GOT3 (cell line): ENCODE results near the gene RND2.

Experiments
- DNase-seq: peaks from one replicate; lab custom pipeline; 2025; ENCODE audit warnings: mixed read lengths; lab: John Stamatoyannopoulos, UW

The RND2 gene

DNA sequence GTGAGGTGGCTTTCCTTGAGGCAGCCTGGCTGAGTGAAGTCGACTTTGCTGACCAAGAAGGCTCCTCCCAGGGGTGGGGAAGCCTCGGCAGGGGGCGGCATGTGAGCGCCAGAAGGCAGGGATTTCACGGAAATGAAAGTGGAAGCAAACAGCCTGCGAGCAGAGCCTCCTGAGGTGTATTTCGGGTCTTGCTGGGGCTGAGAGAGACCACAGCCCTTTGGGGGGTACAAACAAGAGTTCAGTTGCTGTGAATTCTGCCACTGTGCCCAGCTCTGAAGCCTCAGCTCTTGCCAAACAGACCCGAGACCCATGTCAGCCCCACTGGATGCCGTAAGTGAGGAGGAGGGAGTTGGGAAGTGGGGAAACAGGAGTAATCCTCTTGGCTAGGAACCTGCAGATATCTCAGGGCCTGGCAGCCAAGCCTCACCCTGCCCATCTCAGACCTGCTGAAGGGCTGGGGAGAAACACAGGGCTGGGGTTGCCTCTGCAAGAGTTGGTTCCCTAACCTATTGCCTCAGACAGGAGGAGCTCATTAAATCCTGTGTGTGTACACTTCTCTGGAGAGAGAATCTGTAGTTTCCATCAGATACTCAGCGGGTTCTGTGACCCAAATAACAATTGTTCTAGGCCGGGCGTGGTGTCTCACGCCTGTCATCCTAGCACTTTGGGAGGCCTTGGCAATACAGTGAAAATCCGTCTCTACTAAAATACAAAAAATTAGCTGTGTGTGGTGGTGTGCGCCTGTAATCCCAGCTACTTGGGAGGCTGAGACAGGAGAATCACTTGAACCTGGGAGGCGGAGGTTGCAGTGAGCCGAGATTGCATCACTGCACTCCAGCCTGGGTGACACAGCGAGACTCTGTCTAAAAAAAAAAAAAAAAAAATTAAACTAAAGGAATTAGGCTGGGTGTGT is 18.1 kb upstream of the RND2 start, which contains the start of gene IFI35:
Gene IFI35 (plus strand): TSS at position 146 of the 913 bp plus-strand sequence. CDS start 164 bp downstream, at position 310.
- DNase-seq = peak; percentile 58

DNA sequence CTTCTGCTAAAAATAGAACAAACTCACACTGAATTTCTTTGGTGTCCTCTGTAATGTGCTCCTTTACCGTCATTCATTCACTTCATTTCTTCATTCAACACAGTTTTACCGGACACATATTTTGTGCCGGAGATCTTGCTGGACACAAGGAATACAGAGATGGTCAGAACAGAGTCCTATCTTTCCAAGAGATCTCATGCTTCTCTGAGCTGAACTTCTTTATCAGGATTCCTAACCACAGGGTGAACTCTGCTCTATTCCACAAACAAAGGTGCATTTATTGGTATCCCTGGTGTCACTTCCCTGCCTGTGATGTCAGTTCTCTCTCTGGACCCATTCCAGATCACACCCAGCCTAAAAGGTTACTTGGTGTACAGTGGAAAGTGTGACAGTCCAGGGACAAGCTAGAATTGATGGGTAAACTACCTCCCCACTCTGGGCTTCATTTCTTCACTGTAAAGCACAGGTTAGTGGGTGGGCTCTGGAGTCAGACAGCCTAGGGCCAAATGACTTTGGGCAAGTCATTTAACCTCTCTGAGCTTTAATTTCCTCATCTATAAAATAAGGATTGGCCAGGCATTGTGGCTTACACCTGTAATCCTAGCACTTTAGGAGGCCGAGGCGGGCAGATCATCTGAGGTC is 14.2 kb upstream of the RND2 start:
- no peak for DNase-seq

DNA sequence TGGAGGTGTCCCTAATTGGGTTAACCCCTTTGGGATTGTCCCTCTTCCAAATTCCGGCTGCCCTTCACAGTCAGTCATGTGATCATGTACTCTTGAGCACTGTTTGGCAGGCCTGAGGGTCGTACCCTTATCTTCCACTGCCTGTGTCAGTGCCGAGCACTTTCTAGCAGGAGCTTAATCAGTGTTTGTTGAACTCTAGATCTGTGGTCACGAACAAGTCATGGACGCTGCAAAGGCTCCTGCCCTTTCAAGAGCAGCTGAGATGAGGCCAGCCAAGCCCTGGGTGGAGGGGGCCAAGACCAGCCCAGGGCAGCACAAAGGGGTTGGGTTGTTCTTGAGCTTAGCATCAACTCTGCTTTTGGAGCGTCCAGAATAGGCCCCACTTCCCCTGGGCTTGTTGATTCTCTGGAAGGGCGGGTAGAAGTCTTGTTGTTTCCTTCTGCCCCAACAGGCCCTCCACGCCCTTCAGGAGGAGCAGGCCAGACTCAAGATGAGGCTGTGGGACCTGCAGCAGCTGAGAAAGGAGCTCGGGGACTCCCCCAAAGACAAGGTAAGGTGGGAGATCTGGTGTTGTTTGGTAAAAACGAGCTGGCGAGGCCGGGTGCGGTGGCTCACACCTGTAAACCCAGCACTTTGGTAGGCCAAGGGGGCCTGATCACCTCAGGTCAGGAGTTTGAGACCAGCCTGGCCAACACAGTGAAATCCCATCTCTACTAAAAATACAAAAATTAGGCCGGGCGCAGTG is 13.1 kb upstream of the RND2 start:
- no peak for DNase-seq

DNA sequence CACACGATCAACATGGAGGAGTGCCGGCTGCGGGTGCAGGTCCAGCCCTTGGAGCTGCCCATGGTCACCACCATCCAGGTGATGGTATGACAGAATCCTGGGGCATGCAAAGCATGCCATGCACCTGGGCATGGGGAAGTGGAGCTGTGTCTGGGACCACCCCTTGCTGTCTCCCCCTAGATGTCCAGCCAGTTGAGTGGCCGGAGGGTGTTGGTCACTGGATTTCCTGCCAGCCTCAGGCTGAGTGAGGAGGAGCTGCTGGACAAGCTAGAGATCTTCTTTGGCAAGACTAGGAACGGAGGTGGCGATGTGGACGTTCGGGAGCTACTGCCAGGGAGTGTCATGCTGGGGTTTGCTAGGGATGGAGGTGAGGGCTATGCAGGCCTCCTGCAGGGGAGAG is 11.7 kb upstream of the RND2 start:
- no peak for DNase-seq

DNA sequence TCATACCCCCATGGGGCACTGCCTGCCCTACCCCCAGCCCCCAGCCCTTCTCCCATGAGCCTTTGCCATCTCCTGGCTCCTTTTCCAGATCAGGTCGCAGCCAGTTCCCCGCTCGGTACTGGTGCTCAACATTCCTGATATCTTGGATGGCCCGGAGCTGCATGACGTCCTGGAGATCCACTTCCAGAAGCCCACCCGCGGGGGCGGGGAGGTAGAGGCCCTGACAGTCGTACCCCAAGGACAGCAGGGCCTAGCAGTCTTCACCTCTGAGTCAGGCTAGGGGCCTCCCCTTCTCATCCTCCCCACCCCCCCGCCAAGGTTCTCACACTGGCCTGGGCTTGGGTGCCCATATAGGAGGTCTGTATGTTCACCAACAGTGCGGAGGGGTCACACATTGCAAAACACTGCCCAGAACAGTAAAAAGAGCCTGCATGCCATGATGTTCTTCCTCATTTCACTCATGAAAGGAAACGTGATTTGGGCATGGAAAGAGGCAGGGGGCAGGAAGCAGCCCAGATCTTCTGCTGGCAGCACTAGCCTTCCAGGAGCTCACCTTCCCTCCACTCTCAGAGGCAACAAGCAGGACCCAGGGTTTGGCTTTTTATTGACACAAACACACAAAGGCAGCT is 10.9 kb upstream of the RND2 start:
- no peak for DNase-seq

DNA sequence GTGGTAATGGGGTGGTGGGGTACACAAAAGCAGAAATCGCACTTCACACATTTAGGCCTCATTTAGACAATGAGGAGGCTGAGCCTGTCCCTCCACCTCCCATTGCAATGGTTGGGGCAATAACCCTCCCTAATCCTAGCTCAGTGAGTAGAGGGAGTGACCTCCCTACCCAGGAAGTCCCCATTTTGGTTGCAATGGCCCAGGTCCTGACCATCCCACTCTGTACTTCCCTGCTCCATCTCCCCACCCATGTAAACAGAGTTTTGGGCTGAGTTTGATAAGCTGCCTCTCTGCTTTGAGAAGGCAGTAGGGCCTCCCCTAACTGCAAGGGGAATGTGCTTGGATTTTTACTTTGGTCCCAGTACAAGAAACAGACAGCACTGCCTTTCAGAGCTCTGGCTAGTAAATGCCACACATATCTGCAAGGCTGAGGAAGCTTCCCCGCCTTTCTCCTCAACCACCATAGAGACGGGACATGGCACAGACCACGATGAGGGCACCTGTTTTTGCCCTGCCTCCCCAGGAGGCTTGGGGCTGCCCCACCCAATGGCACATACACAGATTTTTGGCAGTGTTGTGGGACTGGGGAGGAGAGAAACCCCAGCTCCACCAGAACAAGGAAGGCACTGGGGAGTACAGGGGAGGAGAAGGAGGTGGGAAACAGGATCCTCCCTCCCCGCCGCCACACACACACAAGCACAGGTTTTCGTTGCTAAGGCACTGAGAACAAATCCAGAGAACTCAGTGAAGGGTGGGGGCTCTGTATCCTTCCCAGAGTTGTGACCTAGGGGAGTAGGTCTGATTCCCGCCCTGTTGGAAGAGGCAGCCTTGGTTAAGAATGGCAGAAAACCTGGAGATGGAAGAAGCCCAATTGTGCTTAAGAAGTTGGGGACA is 10.1 kb upstream of the RND2 start:
- DNase-seq = no peak

DNA sequence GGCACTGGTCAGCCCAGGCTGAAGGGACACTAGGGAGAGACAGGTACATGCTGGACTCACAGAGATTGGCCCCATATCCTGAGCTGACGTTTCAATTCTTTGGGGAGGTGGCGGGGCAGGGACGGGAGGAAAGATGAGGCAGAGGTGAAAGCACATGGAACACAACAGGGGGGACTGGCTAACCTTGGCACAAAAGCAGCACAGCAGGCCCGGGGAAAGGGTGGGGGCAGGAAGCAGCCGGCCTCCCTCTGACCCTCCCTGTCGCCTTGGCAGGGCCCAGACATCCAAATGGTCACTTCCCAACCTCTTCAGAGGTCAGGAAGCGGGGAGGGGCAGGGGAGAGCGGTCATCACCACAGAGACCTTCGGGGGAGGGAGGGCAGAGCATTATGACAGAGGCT is 9.5 kb upstream of the RND2 start:
- no peak for DNase-seq

DNA sequence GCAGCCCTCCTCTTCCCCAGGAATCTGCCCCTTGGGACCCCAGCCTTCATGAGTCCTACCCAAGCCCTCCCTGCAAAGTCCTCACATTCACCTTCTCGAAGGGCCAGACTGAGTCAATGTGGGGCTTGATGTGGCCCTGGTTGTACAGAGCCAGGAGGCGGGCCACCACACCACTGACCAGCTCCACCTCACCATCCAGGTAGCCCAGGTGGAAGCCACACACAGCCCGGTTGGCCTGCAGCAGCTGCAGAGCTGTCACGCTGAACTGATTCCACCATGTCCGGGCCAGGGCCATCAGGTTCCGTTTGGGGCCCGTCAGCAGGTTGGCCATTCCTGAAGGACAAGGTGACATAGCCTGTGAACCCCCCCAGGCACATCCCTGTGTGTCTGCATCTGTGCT is 8.8 kb upstream of the RND2 start:
- DNase-seq = no peak

DNA sequence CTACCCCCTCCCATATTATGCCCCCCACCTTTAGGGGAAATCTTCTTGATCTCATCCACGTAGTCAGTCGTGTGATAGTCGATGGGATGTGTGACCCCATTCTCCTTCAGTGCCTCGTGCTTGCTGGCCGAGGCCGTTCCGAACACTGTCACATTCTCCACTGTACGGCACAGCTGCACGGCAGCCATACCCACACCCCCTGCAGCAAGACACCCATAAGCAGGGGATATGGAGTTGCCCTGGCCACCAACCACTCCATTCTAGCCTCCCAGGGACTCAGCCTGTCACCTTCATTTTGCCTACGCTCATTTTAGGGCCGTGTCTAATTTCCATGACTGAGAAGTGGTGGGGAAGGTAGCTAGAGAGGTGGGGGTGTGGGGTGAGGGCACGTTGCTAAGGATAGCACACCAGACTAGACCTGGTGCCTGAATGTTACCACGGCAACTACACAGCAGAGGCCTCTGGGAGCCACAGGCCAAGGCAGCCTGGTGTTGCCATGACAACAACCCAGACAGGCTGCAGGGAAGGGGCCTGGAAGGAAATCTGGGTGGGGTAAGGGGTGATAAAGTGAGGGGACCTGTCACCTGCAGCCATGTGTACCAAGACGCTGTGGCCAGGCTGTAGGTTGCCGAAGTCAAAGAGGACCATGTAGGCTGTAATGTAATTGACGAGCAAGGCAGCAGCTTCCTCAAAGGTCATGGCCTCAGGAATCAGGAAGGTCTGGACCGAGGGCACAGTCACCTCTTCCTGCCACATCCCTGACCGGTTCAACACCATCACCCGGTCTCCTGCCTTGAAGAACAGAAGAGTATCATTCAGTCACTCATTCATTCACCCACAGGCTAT is 6.8 kb upstream of the RND2 start:
- DNase-seq = no peak

DNA sequence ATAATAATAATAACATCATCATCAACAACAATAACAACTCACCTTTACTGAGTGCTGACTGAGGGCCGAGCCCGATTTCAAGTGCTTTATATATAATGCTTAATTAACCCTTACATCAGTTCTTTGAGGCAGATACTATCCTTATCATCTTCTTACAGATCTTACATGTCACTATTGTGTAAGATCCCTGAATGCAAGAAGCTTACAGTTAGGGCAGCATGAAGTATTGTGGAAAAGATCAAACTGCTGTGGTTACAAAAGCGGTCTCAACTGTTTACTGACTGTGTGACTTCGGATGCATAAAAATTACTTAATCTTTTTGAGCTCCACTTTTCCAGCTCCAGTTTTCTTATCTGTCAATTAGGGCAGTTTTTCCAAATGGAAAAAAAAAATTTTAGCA is 6.1 kb upstream of the RND2 start:
- DNase-seq = no peak

DNA sequence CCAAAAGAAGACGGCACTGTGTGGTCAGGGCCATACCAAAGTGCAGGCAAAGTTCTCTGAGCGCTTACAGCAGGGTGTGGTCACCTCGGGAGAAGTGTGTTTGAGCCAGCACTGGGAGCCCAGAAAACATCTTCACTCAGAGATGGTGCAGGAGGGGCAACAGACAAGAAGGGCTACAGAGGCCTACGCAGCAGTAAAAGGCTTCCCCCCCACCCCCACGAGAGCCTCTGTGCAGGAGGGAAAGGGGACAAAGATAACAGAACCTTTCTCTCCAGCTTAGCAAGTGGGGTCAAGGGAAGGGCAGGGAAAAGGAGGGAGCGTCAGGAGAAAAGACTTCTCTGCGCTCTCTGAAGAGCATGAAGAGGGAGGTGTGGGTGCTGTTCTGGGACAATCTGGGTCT is 5.6 kb upstream of the RND2 start:
- DNase-seq = no peak

DNA sequence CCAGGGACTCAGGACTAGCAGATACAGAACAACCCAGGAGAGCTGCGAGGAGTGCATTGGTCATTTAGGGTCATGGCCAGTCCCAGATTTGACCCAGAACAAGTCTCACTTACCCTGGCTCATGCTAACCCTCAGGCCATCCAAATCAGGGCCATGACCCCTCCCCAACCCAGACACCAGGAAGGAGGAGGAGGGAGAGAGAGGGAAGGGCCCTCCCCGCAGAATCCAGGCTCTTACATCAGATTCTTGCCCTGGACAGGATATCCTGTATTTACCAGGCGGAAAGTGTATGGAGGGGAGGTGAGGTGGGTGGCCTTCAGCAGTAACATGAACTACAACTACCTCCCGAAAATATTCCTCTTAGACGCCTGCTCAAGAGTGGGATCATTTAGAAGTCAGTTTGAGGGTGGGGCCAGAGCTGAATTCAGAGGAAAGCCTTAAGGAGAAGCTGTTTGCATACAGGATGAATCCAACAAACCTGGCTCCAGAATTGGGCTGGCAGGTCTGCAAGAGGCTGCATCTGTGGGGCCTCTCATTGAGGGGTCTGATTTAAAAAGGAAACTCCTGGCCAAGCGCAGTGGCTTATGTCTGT is 4.9 kb upstream of the RND2 start:
- DNase-seq = no peak

DNA sequence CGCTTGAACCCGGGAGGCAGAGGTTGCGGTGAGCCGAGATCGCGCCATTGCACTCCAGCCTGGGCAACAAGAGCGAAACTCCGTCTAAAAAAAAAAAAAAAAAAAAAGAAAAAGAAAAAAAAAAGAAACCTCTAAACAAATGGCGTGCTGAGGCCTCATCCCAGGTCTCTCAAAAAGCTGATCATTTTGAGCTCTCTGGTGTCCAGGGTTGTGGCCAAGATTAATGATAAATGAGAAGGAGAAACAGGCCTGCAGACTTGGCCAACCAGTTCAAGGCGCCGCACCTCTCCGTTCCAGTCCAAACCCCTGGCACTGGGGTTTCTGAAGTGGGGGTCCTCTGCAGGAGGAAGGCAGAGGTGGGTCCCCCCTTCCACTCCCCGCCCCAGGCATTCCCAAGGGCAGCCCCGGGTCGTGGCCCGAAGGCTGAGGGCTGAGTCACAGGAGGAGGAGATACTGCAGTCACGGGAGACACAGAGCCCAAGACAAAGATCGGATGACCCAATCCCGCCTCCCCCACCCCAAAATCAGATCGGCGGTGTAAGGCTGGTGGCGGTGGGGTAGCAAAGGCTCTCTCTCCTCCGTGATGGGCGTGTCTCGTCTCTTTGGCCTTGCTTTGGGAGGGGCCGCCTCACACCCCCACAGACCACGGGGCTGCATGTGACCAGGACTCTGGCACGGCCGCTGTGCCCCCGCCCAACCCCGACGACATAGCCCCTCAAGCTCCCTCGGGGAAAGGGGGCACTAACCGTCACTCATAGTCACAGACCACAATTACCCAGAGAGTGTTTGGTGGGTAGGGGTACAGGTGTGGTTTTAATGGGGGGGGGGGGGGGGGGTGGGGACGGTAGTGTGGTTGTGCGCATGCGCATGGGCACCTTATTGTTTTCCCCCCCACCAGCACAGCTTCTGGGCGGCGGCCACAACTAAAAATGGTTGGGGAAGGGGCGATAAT is 4.0 kb upstream of the RND2 start:
- peak; percentile 64 for DNase-seq

DNA sequence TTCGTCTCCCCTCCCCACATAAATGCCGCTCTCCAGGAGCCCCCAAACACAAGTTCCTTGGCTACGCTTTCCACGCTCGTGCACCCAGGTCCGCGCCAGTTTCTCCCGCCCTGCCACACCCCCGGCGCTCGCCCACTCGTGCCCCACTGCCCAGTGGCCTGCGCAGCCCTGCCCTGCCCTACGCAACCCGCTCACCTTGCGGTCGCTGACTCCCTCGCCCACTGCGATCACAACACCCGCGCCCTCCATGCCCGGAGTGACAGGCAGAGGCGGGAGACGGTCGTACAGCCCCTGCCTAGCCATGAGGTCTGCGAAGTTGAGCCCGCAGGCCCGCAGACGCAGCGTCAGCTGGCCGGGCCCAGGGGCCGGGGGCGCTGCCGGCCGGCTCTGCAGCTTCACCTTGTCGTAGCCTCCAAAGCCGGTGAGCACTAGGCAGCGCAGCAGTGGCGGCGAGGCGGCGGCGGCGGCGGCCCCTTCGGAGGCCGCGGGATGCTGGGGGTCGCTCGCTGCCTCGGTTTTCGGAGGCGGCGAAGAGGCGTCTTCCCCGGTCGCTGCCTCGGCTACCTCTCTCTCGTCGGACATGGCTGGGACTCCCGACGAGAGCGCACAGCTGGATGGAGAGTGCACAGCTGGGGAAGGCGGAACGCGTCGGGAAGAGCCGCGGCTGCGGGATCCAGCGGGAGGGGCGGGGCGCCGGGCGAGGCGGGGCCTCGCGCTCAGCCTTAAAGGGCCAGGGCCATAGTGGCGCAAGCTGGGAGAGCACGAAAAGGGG is 3.1 kb upstream of the RND2 start, which contains the start of gene VAT1:
Gene VAT1 (minus strand): TSS at position 645 of the 772 bp plus-strand sequence. CDS start 63 bp downstream, at position 582.
- no peak for DNase-seq

DNA sequence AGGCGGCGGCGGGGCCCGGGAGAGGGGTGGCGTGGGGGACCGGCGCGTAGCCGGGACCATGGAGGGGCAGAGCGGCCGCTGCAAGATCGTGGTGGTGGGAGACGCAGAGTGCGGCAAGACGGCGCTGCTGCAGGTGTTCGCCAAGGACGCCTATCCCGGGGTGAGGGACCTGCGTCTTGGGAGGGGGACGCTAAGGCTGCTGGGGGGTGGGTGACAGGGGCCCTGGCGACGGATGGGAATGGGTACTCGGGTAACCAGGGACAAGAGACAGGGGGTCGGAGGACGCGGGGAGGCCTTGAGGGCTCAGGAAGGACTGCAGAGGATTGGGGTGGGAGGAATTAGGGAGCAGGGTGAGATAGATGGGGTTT is 243 bp downstream of the RND2 start:
- no peak for DNase-seq

DNA sequence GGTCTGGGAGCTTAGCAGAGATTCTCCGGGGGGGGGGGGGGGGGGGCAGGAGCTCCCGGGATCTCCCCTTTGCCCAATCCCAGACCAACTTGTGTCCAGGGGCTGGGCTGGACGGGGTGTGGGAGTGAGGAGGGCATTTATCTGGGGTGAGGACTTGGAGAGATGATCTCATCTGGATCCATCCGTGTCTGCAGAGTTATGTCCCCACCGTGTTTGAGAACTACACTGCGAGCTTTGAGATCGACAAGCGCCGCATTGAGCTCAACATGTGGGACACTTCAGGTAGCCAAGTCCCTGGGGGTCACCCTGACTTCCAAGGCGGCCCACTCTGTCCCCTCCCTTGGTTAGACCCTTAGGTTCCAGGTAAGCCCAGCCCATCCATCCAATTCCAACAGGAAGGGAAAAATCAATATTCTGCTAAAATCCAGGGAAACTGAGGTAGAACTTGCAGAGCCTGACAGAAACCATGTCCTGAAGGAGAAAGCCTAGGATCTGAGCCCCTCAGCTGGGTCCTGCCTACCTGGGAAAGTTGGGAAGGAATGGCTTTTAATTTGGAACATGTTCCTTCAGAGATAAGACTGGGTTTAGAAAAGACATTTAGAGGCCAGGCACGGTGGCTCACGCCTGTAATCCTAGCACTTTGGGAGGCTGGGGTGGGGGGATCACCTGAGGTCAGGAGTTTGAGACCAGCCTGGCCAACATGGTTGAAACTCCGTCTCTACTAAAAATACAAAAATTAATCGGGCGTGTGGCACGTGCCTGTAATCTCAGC is 921 bp downstream of the RND2 start:
- DNase-seq = no peak

DNA sequence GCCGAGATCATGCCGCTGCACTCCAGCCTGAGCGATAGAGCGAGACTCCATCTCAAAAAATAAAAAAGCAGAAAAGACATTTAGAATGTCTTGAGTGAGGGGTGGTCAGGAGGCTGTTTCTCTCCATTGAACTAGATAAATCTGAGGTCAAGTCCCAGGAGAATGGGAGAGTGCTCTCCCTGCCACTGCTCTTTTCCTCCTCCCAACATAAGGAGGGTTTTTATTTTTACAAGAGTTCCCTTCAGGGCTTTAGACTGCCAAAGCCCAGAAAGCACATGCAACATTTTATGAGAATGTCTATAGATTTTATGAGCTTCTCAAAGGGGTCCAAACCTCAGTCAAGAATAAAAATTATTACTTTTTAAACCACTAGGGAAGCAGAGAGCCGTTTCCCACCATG is 1.6 kb downstream of the RND2 start:
- no peak for DNase-seq
